Iris pigment epithelial cell (primary cell): ENCODE results near the gene NAMPT.
"Not testable (repeated sequence)": the region's sequence is repeated elsewhere in the genome, so short reads cannot be mapped to it uniquely, and the experiment has no call there.

Experiments
- DNase-seq: peaks from one replicate; pipeline ENCODE4 v3.0.0-alpha.2; 2011; ENCODE audit warnings: low read depth

The NAMPT gene

DNA sequence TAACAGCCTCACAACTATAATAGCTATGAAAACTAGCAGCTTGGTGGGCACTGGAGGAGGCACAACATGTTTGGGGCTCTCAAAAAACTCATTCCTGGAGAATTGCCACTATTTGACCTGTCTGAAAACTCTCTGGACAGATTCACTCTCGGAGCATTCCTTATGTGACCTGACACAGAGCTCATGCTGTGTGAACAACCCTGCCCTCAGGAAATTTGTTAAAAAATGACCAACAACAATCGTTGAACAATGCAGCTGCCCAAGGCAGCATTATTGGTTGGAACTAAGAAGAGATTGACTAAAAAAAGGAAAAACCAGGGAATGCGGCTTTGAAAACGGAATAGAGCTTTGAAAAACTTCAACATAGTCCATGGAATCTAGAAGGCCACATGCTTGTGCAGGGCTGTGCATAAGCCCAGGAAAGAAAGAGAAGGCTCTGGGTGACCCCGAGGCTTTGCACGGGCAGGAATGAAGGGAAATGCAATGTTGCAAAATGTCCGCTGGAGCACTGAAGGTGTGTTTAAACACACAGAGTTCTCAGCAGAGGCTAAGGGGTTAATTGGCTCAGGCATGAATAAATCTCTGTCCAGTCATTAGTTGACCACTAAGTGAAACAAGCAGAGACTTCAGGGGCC is 52.8 kb downstream of the NAMPT start:
- no peak for DNase-seq

DNA sequence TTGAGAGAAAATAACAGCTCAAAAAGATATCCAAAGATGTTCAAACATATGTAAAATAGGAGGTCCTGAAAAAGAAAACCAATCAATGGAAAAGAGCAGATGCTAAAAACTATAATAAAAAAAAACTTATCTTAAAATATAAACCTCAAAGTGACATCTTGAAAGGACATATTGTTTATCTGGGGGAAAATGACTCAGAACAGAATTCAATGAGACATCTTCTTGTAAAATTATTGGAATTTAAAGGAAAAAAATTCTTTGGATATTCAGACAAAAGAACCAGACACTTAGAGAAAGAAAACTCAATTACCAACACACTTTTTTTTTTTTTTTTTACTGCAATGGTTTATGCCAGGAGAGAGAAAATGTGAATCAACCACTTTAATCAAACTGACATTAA is 58.9 kb downstream of the NAMPT start:
- DNase-seq: no peak

DNA sequence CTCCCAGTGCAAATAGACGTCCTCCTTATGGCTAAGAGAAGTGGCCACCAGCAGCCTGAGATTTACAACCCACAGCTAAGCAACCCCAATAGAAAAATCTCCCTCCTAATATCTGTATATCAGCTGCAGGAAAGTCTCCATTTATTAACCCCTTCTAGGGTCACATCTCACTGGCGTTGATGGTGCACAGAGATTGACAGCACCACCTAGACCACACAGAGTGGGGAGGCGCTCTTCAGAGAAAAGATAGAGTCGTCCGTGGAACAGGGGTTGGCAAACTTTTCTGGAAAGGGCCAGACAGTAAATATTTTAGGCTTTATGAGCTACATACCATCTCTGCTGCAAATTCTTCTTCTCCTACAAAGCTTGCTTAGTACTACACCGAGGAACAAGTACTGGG is 60.0 kb downstream of the NAMPT start:
- DNase-seq: no peak

DNA sequence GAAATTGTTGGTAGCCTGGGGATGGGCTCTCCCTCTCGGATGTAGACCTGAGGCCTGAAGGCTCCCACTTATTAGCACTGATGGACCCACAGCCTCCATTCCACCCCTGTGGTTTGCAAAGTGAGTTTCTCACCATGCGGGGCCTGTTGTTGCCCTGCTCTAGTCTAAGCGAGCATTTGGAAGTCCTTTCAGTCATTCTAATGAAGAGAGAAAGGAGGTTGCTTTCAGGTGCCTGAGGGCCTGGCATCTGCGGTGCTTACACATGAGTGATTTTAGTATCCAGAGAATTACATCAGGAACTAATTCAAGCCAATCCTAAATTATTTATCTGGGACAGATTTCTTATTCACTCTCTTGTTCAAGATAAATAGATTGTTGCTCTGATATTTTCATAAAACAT is 61.6 kb downstream of the NAMPT start:
- DNase-seq: no peak

DNA sequence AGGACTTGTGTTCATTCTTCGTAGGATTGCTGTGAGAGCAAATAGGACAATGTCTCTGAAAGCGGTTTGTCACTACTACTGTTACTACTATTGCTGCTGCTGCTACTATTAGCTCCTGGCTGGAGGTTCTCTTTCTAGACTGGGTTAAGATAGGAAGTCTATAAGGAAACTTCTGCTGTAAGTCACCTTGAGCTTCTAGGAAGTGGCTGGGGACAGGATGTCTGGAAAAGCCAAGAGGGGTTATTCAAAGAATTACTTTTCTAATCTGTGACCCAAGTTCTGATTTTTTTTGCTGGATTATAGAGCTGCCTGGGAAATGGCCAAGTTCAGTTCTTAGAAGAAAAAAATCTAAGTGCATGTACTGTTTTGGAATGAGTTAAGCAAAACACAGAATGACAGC is 62.2 kb downstream of the NAMPT start:
- DNase-seq: no peak

DNA sequence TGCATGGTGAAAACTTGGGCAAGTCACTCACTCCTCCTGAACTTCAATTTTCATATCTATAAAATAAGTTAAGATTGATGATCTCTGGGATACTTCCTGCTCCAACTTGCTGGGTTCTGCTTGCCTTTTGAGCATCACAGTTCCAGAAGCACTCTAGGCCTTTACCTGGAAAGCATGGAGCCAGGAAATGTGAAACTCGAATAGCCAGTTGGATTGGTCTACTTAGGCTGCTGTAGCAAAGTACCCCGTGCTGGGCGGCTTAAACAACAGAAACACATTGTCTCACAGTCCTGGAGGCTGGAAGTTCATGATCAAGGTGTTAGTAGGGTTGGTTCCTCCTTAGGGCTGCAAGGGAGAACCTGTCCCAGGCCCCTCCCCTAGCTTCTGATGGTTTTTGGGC is 64.5 kb downstream of the NAMPT start:
- no peak for DNase-seq

DNA sequence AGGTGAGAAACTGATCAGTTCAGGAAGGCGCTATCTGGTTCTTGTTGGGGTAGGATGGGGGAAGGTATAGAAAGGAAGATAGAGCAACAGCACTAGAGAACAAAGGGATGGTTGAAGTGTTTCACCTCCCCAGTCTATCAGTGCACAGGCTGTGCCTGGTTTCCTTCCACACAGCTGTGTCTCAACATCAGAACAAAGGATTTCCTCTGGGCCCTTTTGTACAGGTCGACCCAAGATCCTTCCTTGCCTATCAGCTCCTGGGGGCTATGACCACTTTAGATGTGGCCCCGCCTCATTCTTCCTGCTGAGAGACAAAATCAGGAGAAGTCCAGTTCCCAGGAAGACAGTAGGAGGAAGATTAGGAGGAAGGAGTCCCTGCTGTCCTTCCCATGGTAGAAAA is 65.6 kb downstream of the NAMPT start:
- DNase-seq: no peak

DNA sequence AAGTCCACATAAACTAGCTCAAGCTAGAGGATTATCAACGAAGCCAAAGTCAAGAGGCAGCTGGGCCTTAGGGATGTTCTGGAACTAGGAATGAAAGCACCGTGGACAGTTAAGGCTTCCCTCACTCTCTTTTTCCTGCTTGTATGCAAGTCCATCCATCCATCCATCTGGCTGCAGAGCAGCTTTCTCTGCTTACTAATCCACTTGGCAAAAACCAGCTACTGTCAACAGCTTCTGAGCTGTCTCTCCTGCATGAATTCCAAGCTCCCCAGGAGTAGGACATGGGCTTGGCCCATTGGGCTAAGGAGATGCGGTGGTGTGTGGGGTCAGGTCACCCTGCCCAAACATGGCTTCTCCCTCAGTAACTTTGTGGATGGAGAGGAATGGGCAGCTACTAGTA is 66.2 kb downstream of the NAMPT start:
- peak; percentile 27 for DNase-seq

DNA sequence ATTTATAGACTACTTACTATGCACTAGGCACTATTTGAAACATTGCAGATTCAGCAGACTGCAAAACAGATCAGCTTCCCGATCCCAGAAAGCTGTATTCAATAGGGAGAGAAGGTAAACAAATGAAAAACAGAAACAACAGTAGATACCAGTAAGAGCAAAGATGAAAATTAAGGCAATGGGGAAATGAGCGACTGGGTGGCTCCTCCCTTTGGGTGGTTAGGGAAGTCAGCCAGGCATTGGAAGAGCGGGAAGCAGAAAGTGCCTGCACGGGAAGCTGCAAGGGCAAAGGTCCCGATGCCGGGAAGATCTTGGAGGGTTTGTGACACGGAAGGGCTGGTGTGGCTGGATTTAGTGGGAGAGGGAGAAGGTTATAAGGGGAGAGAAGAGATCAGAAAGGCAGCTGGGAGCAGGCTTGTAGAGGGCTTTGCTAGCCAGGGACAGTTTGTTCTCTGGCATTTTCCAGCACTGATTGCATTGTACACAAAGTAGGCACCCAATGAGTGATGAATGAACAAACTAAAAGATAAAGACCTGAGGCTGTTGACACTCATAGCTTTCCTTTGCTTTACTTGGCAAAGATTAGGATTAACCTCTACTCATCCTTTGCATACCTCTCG is 67.8 kb downstream of the NAMPT start:
- DNase-seq: peak; percentile 63

DNA sequence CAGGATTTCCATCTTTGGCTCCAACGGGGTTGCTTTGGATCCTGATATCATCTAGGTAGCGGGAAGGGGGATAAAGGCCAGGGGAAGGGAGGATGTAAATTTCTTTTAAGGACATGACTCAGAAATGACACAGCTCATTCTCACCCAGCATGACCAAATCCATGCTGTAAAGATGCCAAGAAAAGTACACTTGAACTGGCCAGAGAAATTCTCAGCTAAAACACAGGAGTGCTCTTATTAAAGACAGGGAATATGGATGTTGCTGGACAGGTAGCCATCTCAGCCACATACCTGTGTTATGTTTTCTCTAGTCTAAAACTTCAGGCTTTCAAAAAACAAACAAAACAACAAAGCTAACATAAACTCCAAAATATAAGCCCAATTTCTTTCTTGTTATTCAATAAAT is 68.3 kb downstream of the NAMPT start:
- DNase-seq: peak; percentile 98

DNA sequence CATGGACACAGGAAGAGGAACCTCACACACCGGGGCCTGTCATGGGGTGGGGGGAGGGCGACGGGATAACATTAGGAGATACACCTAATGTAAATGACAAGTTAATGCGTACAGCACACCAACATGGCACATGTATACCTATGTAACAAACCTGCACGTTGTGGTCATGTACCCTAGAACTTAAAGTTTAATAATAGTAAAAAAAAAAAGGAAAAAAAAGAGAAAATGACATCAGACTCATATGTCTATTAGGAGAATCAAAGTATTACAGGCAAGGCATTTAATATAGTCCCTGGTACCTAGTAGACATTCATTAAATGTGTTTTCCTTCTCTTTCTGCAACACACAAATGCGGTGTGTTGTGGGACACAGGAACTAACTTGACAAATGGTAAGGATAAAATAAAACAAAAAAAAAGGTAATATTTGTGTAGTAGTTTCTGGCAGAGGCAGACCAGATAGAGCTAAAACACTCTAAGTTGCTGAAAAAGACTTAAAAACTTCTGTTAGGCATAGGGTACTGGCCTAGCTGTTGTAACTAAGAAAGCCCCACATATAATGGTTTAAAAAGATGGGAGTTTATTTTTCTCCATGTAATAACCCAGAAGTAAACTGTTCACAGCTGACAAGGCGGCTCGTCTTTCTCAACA is 68.8 kb downstream of the NAMPT start:
- DNase-seq: no peak

DNA sequence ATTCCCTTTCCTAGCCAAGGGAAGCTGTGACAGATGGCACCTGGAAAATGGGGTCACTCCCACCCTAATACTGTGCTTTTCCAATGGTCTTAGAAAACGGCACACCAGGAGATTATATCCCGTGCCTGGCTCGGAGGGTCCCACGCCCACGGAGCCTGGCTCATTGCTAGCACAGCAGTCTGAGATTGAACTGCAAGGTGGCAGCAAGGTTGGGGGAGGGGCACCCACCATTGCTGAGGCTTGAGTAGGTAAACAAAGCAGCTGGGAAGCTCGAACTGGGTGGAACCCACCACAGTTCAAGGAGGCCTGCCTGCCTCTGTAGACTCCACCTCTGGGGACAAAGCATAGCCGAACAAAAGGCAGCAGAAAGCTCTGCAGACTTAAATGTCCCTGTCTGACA is 75.8 kb downstream of the NAMPT start:
- DNase-seq: not testable (repeated sequence)

DNA sequence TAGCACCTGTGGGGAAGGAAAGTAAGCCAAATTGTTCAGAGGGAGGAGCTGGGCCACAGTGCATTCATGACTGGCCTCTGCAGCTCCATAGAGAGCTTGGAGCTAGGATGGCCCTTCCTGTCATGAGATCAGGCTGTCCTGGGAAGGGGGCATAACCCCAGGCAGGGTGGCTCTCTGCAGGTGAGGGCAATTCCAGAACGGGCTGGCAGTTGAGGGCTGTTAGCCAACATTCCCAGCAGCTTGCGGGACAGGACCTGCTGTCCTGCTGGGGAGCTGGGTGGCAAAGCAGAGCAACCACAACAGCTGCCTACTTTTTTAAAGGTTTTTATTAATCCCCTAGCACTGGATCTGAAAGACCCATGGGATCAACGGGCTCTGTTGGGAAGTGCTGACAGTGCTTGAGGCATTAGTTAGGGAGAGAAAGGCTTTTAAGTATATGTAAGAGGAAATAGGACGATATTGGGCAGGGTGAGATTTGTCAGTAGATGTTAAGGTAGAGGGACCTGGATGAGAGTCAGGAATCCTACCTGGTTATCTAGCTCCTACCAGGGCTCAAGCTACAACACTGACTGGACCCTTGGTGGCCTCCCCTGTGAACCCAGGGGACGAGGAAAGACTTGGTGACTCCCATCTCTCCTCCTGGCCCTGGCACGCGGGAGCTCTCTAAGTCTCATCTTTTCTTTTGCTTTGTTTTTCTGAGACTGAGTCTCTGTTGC is 77.8 kb downstream of the NAMPT start:
- no peak for DNase-seq

DNA sequence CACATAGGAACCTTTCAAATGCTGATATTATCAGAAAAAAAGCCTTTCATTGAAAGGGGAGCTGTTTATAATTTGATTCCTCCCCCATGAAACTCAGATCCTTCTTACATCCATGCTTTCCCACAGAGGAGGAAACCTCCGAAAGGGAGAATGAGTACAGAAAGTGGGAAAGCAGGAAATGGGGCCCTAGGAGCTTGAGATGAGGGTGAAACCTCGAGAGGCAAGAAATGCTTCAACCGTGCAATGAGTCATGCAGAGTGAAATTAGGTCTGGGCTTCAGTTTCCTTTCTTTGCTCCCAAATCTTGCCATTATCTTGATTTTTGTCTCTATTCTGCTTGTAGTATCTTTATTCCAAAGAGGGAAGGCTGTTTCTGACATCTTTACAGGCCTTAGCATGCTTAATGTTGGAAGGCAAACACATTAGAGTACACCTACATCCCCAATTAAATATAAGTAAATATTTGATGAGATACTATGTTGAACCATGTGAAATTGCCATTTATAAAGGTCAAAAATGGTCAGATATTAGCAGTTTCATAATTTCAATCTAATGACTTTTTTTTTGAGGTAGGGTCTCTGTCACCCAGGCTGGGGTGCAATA is 79.1 kb downstream of the NAMPT start:
- DNase-seq: peak; percentile 45

DNA sequence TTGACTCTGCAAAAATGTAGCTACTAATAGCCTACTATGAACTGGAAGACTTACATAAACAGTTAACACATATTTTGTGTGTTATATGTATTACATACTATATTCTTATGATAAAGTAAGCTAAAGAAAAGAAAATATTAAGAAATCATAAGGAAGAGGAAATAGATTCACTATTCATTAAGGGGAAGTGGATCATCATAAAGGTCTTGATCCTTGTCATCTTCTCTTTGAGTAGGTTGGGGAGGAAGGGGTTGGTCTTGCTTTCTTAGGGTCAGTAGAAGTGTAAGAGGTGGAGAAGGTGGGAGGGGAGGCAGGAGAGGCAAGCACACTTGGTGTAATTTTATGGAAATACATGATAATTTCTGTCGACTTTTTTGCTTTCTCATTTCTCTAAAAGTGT is 81.3 kb downstream of the NAMPT start:
- DNase-seq: no peak

DNA sequence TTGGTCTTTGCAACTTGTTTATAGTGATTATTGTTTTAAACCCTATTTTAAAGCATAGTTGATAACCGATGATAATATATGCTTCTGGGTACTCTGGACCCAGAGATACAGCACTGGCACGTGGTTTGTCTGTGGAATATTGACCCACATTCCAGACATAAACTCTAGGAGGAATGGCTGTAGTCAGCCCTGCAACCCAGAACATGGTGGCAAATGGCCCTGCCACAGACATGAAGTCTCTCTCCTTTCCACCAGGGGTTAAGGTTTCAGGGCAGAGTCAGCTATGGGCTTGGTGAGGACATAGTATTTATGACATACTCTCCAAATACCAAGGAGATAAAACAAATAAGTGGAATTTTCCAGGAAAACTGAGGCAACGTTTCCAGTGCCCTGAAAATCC is 83.6 kb downstream of the NAMPT start:
- DNase-seq: no peak

DNA sequence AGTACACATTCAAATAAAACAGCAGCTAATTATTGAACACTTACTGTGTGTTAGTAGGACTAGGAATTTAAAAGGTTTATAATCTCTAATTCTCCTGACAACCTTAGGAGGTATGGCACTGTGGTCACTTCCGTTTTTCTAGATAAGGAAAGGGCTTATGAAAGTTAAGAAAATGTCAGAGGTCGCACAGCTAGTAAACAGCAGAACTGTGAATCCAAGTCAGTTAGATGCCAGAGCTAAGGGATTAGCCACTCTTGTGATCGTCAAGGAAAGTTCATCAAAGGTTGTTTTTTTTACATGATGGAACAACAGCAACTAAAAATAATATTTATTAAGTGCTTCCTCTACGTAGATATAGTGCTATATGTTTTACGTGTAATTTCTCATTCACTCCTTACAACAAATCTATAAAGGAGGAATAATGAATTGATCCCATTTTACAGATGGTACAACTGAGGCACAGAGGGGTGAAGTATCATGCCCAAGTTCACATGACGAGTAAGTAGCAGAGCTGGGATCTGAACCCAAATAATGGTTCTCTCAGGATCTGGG is 84.9 kb downstream of the NAMPT start:
- DNase-seq: no peak

DNA sequence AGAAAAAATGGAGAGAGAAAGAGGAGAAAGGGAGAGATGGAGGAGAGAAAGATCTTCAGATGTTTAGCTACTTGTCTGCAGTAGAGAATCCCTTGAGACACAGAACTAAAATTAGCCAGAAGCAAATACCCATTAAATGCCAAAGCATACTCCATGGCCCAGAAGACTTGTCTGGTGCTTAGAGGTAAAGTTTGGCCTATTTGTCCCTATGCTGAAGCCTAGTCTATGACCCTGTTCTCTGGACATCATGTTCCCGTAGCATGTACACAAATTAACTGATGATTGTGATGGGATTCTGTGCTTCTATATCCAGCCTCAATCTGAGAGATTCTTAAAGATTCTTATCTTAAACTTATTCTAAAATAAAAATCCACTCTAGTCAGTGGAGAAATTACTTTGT is 85.8 kb downstream of the NAMPT start:
- no peak for DNase-seq
